K562 (cell line): Measurements from ENCODE around the gene TMEM176B. TPM values are rescaled to one million over a fixed set of nuclear protein-coding genes. Genes with fewer than 3 reads are reported as not detected.
A peak's percentile ranks its signal among the peaks of the same experiment; 100 is the strongest.

ENCODE experiments used
- ATF1 ChIP-seq, 2 experiments: fragments of 450-650 bp in 1 of 2; IDR thresholded peaks; 2 replicates each; pipeline ENCODE4 v1.6.1; 2016; ENCODE audit warnings: missing compliant biosample characterization in 1 of 2, missing genetic modification characterization in 1 of 2
- ATF3 ChIP-seq, 2 experiments: fragments of 450-650 bp in 1 of 2; sonication (generic) in 1 of 2; formaldehyde crosslinking in 1 of 2; IDR thresholded peaks in 1 of 2; conservative IDR thresholded peaks in 1 of 2; 2 replicates each; pipeline versions ENCODE4 v1.6.1 to v1.8.1; 2016 to 2023; ENCODE audit warnings: mild to moderate bottlenecking in 2 of 2, moderate library complexity in 2 of 2, inconsistent platforms in 1 of 2, missing genetic modification reagents in 1 of 2
- GABPB2 ChIP-seq: fragments of 250-450 bp; sonication (Bioruptor Pico); conservative IDR thresholded peaks from 2 replicates; pipeline ENCODE4 v1.5.1; 2021; ENCODE audit warnings: mild to moderate bottlenecking
- HMG20A ChIP-seq: fragments of 450-650 bp; formaldehyde crosslinking; conservative IDR thresholded peaks from 2 replicates; pipeline ENCODE4 v1.4.0; 2020; ENCODE audit warnings: mild to moderate bottlenecking, mixed read lengths
- JUN ChIP-seq, 2 experiments: sonication (generic) in 1 of 2; formaldehyde crosslinking in 1 of 2; IDR thresholded peaks; 2 replicates each; pipeline versions ENCODE4 v1.6.1 to v1.8.0; 2012 to 2022; ENCODE audit warnings: borderline replicate concordance in 2 of 2, mild to moderate bottlenecking in 2 of 2, improper control_type of control experiment in 1 of 2, low read depth in 1 of 2, low read length in 1 of 2, missing genetic modification reagents in 1 of 2
- KDM2B ChIP-seq: fragments of 250-450 bp; sonication (Bioruptor Pico); IDR thresholded peaks from 2 replicates; pipeline ENCODE4 v1.8.0; 2021; ENCODE audit warnings: mild to moderate bottlenecking, moderate library complexity
- LEF1 ChIP-seq: fragments of 450-650 bp; IDR thresholded peaks from 2 replicates; pipeline ENCODE4 v1.6.1; 2016; ENCODE audit warnings: mild to moderate bottlenecking
- MCM5 ChIP-seq: fragments of 450-650 bp; IDR thresholded peaks from 2 replicates; pipeline ENCODE4 v1.6.1; 2016; ENCODE audit warnings: low read depth
- NELFE ChIP-seq: IDR thresholded peaks from 2 replicates; pipeline ENCODE4 v1.6.1; 2011; ENCODE audit warnings: mild to moderate bottlenecking; ENCODE audit not compliant: insufficient read depth, insufficient read length
- NFXL1 ChIP-seq: fragments of 450-650 bp; formaldehyde crosslinking; IDR thresholded peaks from 2 replicates; pipeline ENCODE4 v1.4.0; 2021; ENCODE audit warnings: mild to moderate bottlenecking
- RNF2 ChIP-seq: sonication (generic); IDR thresholded peaks from 2 replicates; pipeline ENCODE4 v1.6.1; 2016
- ZNF41 ChIP-seq: fragments of 250-450 bp; sonication (Bioruptor Pico); conservative IDR thresholded peaks from 2 replicates; pipeline ENCODE4 v1.4.0; 2020; ENCODE audit warnings: mild to moderate bottlenecking
- polyA plus RNA-seq, 8 experiments: library from polyadenylated mRNA; depleted of rRNA in 4 of 8; stranded (reverse) in 5 of 8; unstranded in 3 of 8; fragments of >200 nt; fragmentation: Nextera tagmentation in 2 of 8; fragmentation: Illumina TruSeq in 1 of 8; extraction: Ambion mirVana in 2 of 8; extraction: Trizol in 1 of 8; gene quantifications; 2 replicates each; pipeline versions ENCODE4 v1.2.1 to v1.2.3, GENCODE V29; 2011 to 2014; ENCODE audit warnings: inconsistent platforms in 1 of 8, missing spikeins in 1 of 8
- total RNA-seq, 7 experiments: library from RNA; depleted of rRNA in 6 of 7; stranded (reverse); fragments of >200 nt in 6 of 7; fragmentation: Illumina TruSeq in 2 of 7; extraction: Trizol in 2 of 7; gene quantifications; 2 replicates each; pipeline versions ENCODE4 v1.2.1 to v1.2.3, GENCODE V29; 2011 to 2021; ENCODE audit warnings: low replicate concordance in 1 of 7

The TMEM176B gene
- total and polyA plus RNA-seq, 9 of the 15 experiments (the other 6 are each of a cell fraction or from before 2014, with no cell fraction given), result 0.19 to 0.60 TPM; not detected in 7

GRCh38 chr7:150784120-150784736 lies 15.9 kb downstream of the TMEM176B start (continued):
- TF ChIP-seq ATF3 (IDR thresholded peaks at IDR 0.05), result peak; percentile 27; the same call in 1 of the 2 replicates
- TF ChIP-seq ATF3 (CRISPR knock-in tag; conservative IDR thresholded peaks at IDR 0.05), result no peak
- TF ChIP-seq MCM5, result no peak
- TF ChIP-seq KDM2B (CRISPR knock-in tag), result no peak
- TF ChIP-seq LEF1, result no peak
- no peak for TF ChIP-seq NELFE
- TF ChIP-seq ATF1 (CRISPR knock-in tag; IDR thresholded peaks at IDR 0.05), result no peak
- TF ChIP-seq ATF1 (tag; IDR thresholded peaks at IDR 0.05), result 0 out of 2 replicates have a peak, but pooled peaks have one; percentile 21
- TF ChIP-seq HMG20A (CRISPR knock-in tag), result no peak
- no peak for TF ChIP-seq GABPB2
- no peak for TF ChIP-seq JUN (IDR thresholded peaks at IDR 0.05; ENCODE audit: borderline replicate concordance, low read depth, low read length)
- no peak for TF ChIP-seq JUN (CRISPR knock-in tag; IDR thresholded peaks at IDR 0.05; ENCODE audit: borderline replicate concordance)
- TF ChIP-seq ZNF41 (CRISPR knock-in tag), result no peak
- TF ChIP-seq NFXL1 (CRISPR knock-in tag), result no peak
- TF ChIP-seq RNF2, result peak; percentile 21; the same call in 1 of the 2 replicates
